B cell (primary cell): Measurements from ENCODE around the gene RBM42. TPM values are rescaled to one million over a fixed set of nuclear protein-coding genes. Genes with fewer than 3 reads are reported as not detected.

Experiments used
- ATAC-seq: fragments of 200-7000 bp; cut with Tn5 transposase; one replicate; pipeline ENCODE4 v1.10.0; 2021; ENCODE audit warnings: low read depth, mild to moderate bottlenecking, moderate number of reproducible peaks, moderate library complexity
- CTCF ChIA-PET: fragments of 350-600 bp; sonication (Branson Sonifier 250); formaldehyde crosslinking; loops from one replicate; lab custom pipeline; 2021; ENCODE audit warnings: antibody characterized with exemption, inconsistent platforms; lab: Charles Lee
- POLR2A ChIA-PET: fragments of 350-600 bp; sonication (Branson Sonifier 250); formaldehyde crosslinking; loops from one replicate; lab custom pipeline; 2021; ENCODE audit warnings: antibody characterized with exemption; lab: Charles Lee
- DNase-seq: peaks from one replicate; pipeline ENCODE4 v3.0.0; 2013
- H2AFZ ChIP-seq: 2 replicates; pipeline ENCODE4 v1.6.1; 2012; ENCODE audit warnings: mild to moderate bottlenecking, low read depth, low read length; ENCODE audit not compliant: insufficient read depth, poor library complexity, severe bottlenecking
- H3K27ac ChIP-seq, 2 donors: 1 replicate in 1 of 2; 2 replicates in 1 of 2; pipeline ENCODE4 v1.5.1; 2012 to 2013; ENCODE audit warnings: low read length in 2 of 2, mild to moderate bottlenecking in 2 of 2, moderate library complexity in 1 of 2
- H3K27me3 ChIP-seq, 4 experiments: fragments of 200-600 bp in 1 of 4; sonication (generic) in 1 of 4; replicated peaks in 1 of 4; 1 replicate in 2 of 4; 2 replicates in 2 of 4; pipeline versions ENCODE4 v1.6.1 to v1.7.0; 2013 to 2016; ENCODE audit warnings: low read length in 3 of 4, mild to moderate bottlenecking in 2 of 4, mixed read lengths in 1 of 4, moderate library complexity in 1 of 4; ENCODE audit not compliant: insufficient read depth in 4 of 4, control insufficient read depth in 3 of 4; ENCODE audit errors: control extremely low read depth in 1 of 4
- H3K36me3 ChIP-seq, 2 experiments: replicated peaks in 1 of 2; 1 replicate in 1 of 2; 2 replicates in 1 of 2; pipeline versions ENCODE4 v1.6.1 to v1.7.1; 2013; ENCODE audit warnings: low read length in 1 of 2; ENCODE audit not compliant: insufficient read depth in 2 of 2, control insufficient read depth in 1 of 2; ENCODE audit errors: control extremely low read depth in 1 of 2, extremely low read depth in 1 of 2
- H3K4me1 ChIP-seq, 2 donors: fragments of 200-600 bp in 1 of 2; sonication (generic) in 1 of 2; 1 replicate in 1 of 2; 2 replicates in 1 of 2; pipeline versions ENCODE4 v1.5.1 to v1.6.1; 2013 to 2017; ENCODE audit warnings: low read length in 2 of 2; ENCODE audit not compliant: control insufficient read depth in 2 of 2, insufficient read depth in 2 of 2
- H3K4me2 ChIP-seq: replicated peaks from 2 replicates; pipeline ENCODE3; 2012; ENCODE audit warnings: mild to moderate bottlenecking, low read depth, low read length; ENCODE audit not compliant: poor library complexity, severe bottlenecking
- H3K4me3 ChIP-seq, 5 experiments: fragments of 200-600 bp in 1 of 5; sonication (generic) in 1 of 5; 1 replicate in 3 of 5; 2 replicates in 2 of 5; pipeline versions ENCODE4 v1.5.1 to v1.7.0; 2011 to 2016; ENCODE audit warnings: low read length in 4 of 5, mild to moderate bottlenecking in 4 of 5, low read depth in 2 of 5, control low read depth in 1 of 5, moderate library complexity in 1 of 5; ENCODE audit not compliant: insufficient read depth in 1 of 5; ENCODE audit errors: control extremely low read depth in 1 of 5, extremely low read depth in 1 of 5
- H3K79me2 ChIP-seq: fragments of 200-600 bp; sonication (generic); one replicate; pipeline ENCODE4 v1.6.0; 2016; ENCODE audit warnings: low read length; ENCODE audit not compliant: control insufficient read depth, insufficient read depth
- H3K9ac ChIP-seq: fragments of 200-600 bp; sonication (generic); 2 replicates; pipeline ENCODE4 v1.6.1; 2017; ENCODE audit warnings: mild to moderate bottlenecking, low read length, moderate library complexity
- H3K9me3 ChIP-seq, 3 donors: one replicate each; pipeline versions ENCODE4 v1.6.1 to v1.7.1; 2013; ENCODE audit warnings: low read length in 2 of 3; ENCODE audit not compliant: control insufficient read depth in 2 of 3, insufficient read depth in 1 of 3; ENCODE audit errors: control extremely low read depth in 1 of 3
- H4K20me1 ChIP-seq: 2 replicates; pipeline ENCODE4 v1.6.0; 2012; ENCODE audit warnings: mild to moderate bottlenecking, low read length; ENCODE audit not compliant: insufficient read depth, control insufficient read depth, poor library complexity, severe bottlenecking
- H3K27ac Mint-ChIP-seq: one replicate; pipeline ENCODE4 v1.8.0; 2021; ENCODE audit warnings: mixed read lengths
- H3K27me3 Mint-ChIP-seq: one replicate; pipeline ENCODE4 v1.8.0; 2021; ENCODE audit warnings: mixed read lengths
- H3K4me1 Mint-ChIP-seq: one replicate; pipeline ENCODE4 v1.8.0; 2021; ENCODE audit warnings: mixed read lengths
- H3K4me3 Mint-ChIP-seq: one replicate; pipeline ENCODE4 v1.8.0; 2021; ENCODE audit warnings: mixed read lengths
- H3K9me3 Mint-ChIP-seq: one replicate; pipeline ENCODE4 v1.8.0; 2022; ENCODE audit warnings: mixed read lengths; ENCODE audit not compliant: insufficient read depth
- EZH2 ChIP-seq: IDR thresholded peaks from 2 replicates; pipeline ENCODE4 v1.6.1; 2012; ENCODE audit warnings: borderline replicate concordance, low read depth, mild to moderate bottlenecking, moderate library complexity, low read length; ENCODE audit not compliant: insufficient read depth, poor library complexity, severe bottlenecking
- WGBS: methylation state at CpG from one replicate; pipeline ENCODE4 v1.1.5; 2013; ENCODE audit warnings: missing lambda C conversion rate; ENCODE audit not compliant: insufficient coverage; 5-methylcytosine and 5-hydroxymethylcytosine counted together
- intact Hi-C: fragments of 100-400 bp; cut with micrococcal nuclease; formaldehyde crosslinking; loops from one replicate; pipeline ENCODE4 v1.10.0; 2022
- polyA plus RNA-seq: library from polyadenylated mRNA; depleted of rRNA; stranded (reverse); fragments of >200 nt; gene quantifications from 2 replicates; pipeline ENCODE4 v1.2.3, GENCODE V29; 2012
- total RNA-seq, 2 donors: library from RNA; stranded (reverse); fragments of 120-200 nt in 1 of 2; gene quantifications; 1 replicate in 1 of 2; 2 replicates in 1 of 2; pipeline versions ENCODE4 v1.2.3 to v1.2.4, GENCODE V29; 2013 to 2022
- TF ChIP-seq, protein P1 (sequence below): fragments of 200-600 bp; IDR thresholded peaks from one replicate; pipeline ENCODE4 v1.8.0; 2022; ENCODE audit warnings: antibody characterized with exemption, mild to moderate bottlenecking

The RBM42 gene
- total and polyA plus RNA-seq, 2 donors (not counting 1 experiment from before 2014, with no cell fraction given), result 42.1 to 52.0 TPM

DNA sequence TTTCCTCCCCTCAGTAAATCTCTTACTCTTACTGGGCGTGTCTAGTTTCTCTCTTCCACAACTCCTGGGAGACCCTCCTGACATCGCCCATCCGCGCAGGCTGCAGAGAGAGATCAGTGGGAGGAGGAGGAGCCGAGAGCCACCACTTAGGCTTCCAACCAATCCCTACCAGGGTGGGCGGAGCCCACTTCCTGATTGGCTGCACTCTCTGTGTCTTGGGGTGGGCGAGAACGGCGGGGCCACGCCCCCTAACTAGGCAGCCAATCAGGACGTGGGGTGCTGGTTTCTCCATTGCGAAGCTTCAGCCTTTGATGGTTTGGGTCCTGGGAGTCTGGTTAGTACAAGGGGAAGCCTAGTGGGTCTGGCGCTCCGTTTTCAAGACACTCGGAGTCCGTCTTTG is 43.0 kb upstream of the RBM42 start, which contains the start of gene PMIS2:
Gene PMIS2, plus strand, starts transcription at position 326 of the 400 bp plus-strand sequence. CDS start 87 bp downstream, outside the sequence.
- H3K4me2 ChIP-seq, result no peak within 1 kb of the TSS
- H4K20me1 ChIP-seq, result no peaks in the 10 kb centered on the region
- DNase-seq (no peak), ATAC-seq (no peak)
- H3K4me1 Mint-ChIP-seq, result no peaks in the 10 kb centered on the region
- no peaks in the 10 kb centered on the region for H3K79me2 ChIP-seq
- no peak within 1 kb of the TSS for H3K4me3 Mint-ChIP-seq
- no peak within 1 kb of the TSS for H3K27ac Mint-ChIP-seq
- peaks cover 0 to 9% (median 0%) of the 10 kb centered on the region in 3 donors for H3K9me3 ChIP-seq
- no peak within 1 kb of the TSS for H2AFZ ChIP-seq
- H3K4me1 ChIP-seq, result no peaks in the 10 kb centered on the region
- POLR2A ChIA-PET, result no interaction called here
- H3K4me3 ChIP-seq, result no peak within 1 kb of the TSS
- no peak within 1 kb of the TSS for H3K9ac ChIP-seq
- no peak within 1 kb of the TSS for H3K27ac ChIP-seq
- intact Hi-C loops, result no loop called here
- H3K9me3 Mint-ChIP-seq, result no peaks in the 10 kb centered on the region
- no peaks in the 10 kb centered on the region for H3K36me3 ChIP-seq
- WGBS, result 27% methylated on average over 7 of the region's 16 CpGs
- CTCF ChIA-PET, result no interaction called here
- peaks cover 0 to 17% (median 0%) of the 10 kb centered on the region in 4 experiments for H3K27me3 ChIP-seq
- no peak for TF ChIP-seq EZH2
- TF ChIP-seq, protein P1, sequence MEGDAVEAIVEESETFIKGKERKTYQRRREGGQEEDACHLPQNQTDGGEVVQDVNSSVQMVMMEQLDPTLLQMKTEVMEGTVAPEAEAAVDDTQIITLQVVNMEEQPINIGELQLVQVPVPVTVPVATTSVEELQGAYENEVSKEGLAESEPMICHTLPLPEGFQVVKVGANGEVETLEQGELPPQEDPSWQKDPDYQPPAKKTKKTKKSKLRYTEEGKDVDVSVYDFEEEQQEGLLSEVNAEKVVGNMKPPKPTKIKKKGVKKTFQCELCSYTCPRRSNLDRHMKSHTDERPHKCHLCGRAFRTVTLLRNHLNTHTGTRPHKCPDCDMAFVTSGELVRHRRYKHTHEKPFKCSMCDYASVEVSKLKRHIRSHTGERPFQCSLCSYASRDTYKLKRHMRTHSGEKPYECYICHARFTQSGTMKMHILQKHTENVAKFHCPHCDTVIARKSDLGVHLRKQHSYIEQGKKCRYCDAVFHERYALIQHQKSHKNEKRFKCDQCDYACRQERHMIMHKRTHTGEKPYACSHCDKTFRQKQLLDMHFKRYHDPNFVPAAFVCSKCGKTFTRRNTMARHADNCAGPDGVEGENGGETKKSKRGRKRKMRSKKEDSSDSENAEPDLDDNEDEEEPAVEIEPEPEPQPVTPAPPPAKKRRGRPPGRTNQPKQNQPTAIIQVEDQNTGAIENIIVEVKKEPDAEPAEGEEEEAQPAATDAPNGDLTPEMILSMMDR, result no peak
- peaks cover 26% of the 10 kb centered on the region for H3K27me3 Mint-ChIP-seq

DNA sequence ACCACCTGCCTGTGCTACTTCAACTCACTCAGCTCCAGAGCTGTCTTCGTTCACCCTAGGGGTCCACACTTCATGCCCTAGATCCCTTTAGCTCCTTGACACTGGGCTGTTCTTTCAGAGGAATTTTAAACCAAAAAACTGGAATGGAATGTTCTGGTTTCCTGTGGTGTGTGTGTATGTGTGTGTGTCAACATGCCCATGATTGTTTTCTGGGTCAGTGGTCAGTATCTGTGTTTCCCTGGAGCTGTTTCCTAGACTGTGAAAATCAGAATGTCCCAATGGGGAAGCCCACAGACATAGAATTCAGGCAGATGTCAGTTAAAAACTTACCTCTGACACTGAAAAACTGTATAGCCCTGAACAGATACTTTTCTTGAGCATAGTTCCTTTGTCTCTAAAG is 41.5 kb upstream of the RBM42 start:
- ChIA-PET CTCF (interaction anchor here (1.1 kb wide), 1 partner anchor 78 kb away, joined by 5 read pairs; no protein-coding TSS in a partner anchor), POLR2A (no interaction called here)
- Histone ChIP-seq H4K20me1 (no peaks in the 10 kb centered on the region), H3K9me3 (peaks cover 0 to 9% (median 0%) of the 10 kb centered on the region in 3 donors), H2AFZ (no peak overlapping the region), H3K27ac (no peak overlapping the region), H3K4me3 (no peak overlapping the region), H3K27me3 (peaks cover 0 to 17% (median 0%) of the 10 kb centered on the region in 4 experiments), H3K4me2 (no peak overlapping the region), H3K4me1 (no peaks in the 10 kb centered on the region), H3K79me2 (no peaks in the 10 kb centered on the region), H3K36me3 (no peaks in the 10 kb centered on the region), H3K9ac (no peak overlapping the region)
- TF ChIP-seq, protein P1, result no peak
- no peak for TF ChIP-seq EZH2
- Mint-ChIP-seq H3K9me3 (no peaks in the 10 kb centered on the region), H3K27ac (no peak overlapping the region), H3K4me3 (no peak overlapping the region), H3K27me3 (peaks cover 28% of the 10 kb centered on the region), H3K4me1 (no peaks in the 10 kb centered on the region)
- intact Hi-C loops, result no loop called here
- no peak for DNase-seq
- WGBS, result 20% methylated on average over 1 of the region's 1 CpG
- no peak for ATAC-seq
